Measurements from ENCODE around the gene TRIM65. TPM values are rescaled to one million over a fixed set of nuclear protein-coding genes. Genes with fewer than 3 reads are reported as not detected.

Gene TRIM65
- total and polyA plus RNA-seq, 2 of the 13 experiments (the other 11 are each of a cell fraction or from before 2014, with no cell fraction given), result 10.3 to 22.4 TPM

DNA sequence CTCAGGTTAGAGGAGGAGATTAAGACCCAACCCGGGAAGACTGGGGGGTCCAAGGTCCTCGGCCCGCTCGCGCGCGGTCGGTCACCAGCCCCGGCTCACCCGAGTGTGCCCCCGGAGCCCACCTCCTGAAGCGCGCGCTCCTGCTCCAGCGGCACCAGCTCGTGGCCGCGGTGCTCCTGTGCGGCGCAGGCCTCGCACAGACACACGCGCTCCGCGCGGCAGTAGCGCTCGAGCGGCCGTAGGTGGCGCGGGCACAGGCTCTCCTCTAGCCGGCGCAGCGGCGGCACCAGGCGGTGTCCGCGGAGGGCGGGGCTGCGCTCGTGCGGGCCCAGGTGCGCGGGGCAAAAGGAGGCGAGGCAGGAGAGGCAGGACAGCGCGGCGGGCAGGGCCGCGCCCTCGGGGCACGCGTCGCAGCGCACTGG lies 19.0 kb downstream of the TRIM65 start (continued):
- TF ChIP-seq, protein P1, sequence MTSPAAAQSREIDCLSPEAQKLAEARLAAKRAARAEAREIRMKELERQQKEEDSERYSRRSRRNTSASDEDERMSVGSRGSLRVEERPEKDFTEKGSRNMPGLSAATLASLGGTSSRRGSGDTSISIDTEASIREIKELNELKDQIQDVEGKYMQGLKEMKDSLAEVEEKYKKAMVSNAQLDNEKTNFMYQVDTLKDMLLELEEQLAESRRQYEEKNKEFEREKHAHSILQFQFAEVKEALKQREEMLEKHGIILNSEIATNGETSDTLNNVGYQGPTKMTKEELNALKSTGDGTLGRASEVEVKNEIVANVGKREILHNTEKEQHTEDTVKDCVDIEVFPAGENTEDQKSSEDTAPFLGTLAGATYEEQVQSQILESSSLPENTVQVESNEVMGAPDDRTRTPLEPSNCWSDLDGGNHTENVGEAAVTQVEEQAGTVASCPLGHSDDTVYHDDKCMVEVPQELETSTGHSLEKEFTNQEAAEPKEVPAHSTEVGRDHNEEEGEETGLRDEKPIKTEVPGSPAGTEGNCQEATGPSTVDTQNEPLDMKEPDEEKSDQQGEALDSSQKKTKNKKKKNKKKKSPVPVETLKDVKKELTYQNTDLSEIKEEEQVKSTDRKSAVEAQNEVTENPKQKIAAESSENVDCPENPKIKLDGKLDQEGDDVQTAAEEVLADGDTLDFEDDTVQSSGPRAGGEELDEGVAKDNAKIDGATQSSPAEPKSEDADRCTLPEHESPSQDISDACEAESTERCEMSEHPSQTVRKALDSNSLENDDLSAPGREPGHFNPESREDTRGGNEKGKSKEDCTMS (CRISPR knock-in tag; conservative IDR thresholded peaks at IDR 0.05), result no peak
- TF ChIP-seq ZNF205 (CRISPR knock-in tag; IDR thresholded peaks at IDR 0.05), result no peak
- TF ChIP-seq ZNF180 (CRISPR knock-in tag; IDR thresholded peaks at IDR 0.05; ENCODE audit: borderline replicate concordance, low read depth), result peak; percentile 66; the same call in 1 of the 2 replicates
- peak; percentile 87; the same call in 1 of the 2 replicates for TF ChIP-seq ZNF549 (CRISPR knock-in tag; IDR thresholded peaks at IDR 0.05)
- peak; percentile 68 for TF ChIP-seq MXD4 (CRISPR knock-in tag; IDR thresholded peaks at IDR 0.05)
- no peak for TF ChIP-seq ARNTL (CRISPR knock-in tag; IDR thresholded peaks at IDR 0.05)
- TF ChIP-seq ZNF768 (CRISPR knock-in tag; IDR thresholded peaks at IDR 0.05), result 0 out of 2 replicates have a peak, but pooled peaks have one; percentile 26
- TF ChIP-seq MYC (CRISPR knock-in tag; IDR thresholded peaks at IDR 0.05; ENCODE audit: borderline replicate concordance), result peak; percentile 86
- TF ChIP-seq ZHX2 (IDR thresholded peaks at IDR 0.05; ENCODE audit: low read depth), result no peak; the same call in 1 of the 2 replicates
- peak; percentile 71; the same call in 1 of the 2 replicates for TF ChIP-seq ZHX2 (CRISPR knock-in tag; IDR thresholded peaks at IDR 0.05; ENCODE audit: borderline replicate concordance)
- 0 out of 2 replicates have a peak, but pooled peaks have one; percentile 7 for TF ChIP-seq KMT2A (CRISPR knock-in tag; IDR thresholded peaks at IDR 0.05)
- no peak for TF ChIP-seq ZUFSP (CRISPR knock-in tag; IDR thresholded peaks at IDR 0.05; ENCODE audit: borderline replicate concordance)
- TF ChIP-seq SIN3B (IDR thresholded peaks at IDR 0.05; ENCODE audit: low read length), result no peak
- peak; percentile 27; the same call in 1 of the 2 replicates for TF ChIP-seq TBX2 (CRISPR knock-in tag; IDR thresholded peaks at IDR 0.05; ENCODE audit: borderline replicate concordance)
- TF ChIP-seq KAT2B (IDR thresholded peaks at IDR 0.05; ENCODE audit: borderline replicate concordance, low read depth, low read length), result no peak
- peak; percentile 71 for TF ChIP-seq ZNF441 (CRISPR knock-in tag; IDR thresholded peaks at IDR 0.05; ENCODE audit: borderline replicate concordance)
- 0 out of 2 replicates have a peak, but pooled peaks have one; percentile 7 for TF ChIP-seq GABPB1 (CRISPR knock-in tag; IDR thresholded peaks at IDR 0.05)

All from HepG2 (cell line).